HFFc6 (cell line): ENCODE data around the gene FABP6. TPM values are rescaled to one million over a fixed set of nuclear protein-coding genes. Genes with fewer than 3 reads are reported as not detected.

Source experiments
- DNase-seq: peaks from one replicate; pipeline ENCODE4 v3.0.0-alpha.2; 2018
- H3K27ac Mint-ChIP-seq: 2 replicates; pipeline ENCODE4 v1.8.0; 2020; ENCODE audit warnings: mild to moderate bottlenecking, mixed read lengths
- H3K27me3 Mint-ChIP-seq: 2 replicates; pipeline ENCODE4 v1.8.0; 2021; ENCODE audit warnings: mild to moderate bottlenecking, moderate library complexity, mixed read lengths; ENCODE audit not compliant: insufficient read depth
- H3K36me3 Mint-ChIP-seq: 2 replicates; pipeline ENCODE4 v1.8.0; 2021; ENCODE audit warnings: low read depth, mixed read lengths
- H3K4me1 Mint-ChIP-seq: 2 replicates; pipeline ENCODE4 v1.8.0; 2020; ENCODE audit warnings: low read depth, mixed read lengths
- H3K4me3 Mint-ChIP-seq: 2 replicates; pipeline ENCODE4 v1.8.0; 2020; ENCODE audit warnings: mild to moderate bottlenecking, moderate library complexity, mixed read lengths
- H3K9me3 Mint-ChIP-seq: 2 replicates; pipeline ENCODE4 v1.8.0; 2020; ENCODE audit warnings: mild to moderate bottlenecking, mixed read lengths
- CTCF ChIP-seq: fragments of 200-600 bp; sonication (generic); IDR thresholded peaks from 2 replicates; pipeline ENCODE4 v1.5.0; 2021; ENCODE audit warnings: antibody characterized with exemption, mild to moderate bottlenecking
- total RNA-seq, 6 experiments: library from RNA; stranded (reverse); fragmentation: NEBNext Ultra II Directional; extraction: Animal tissue kit (Norgen Biotek cat#: 25700); gene quantifications; 2 replicates in 1 of 6; 3 replicates in 5 of 6; pipeline ENCODE4 v1.2.3, GENCODE V29; 2021

Gene FABP6
- total RNA-seq, 6 experiments from 2014 or later = not detected

GRCh38 chr5:160250826-160251225, 21.5 kb downstream of the FABP6 start:
- Mint-ChIP-seq H3K9me3 (no peaks in the 10 kb centered on the region), H3K4me3 (no peak overlapping the region), H3K36me3 (no peaks in the 10 kb centered on the region), H3K27me3 (peaks cover 18% of the 10 kb centered on the region), H3K4me1 (no peaks in the 10 kb centered on the region), H3K27ac (no peak overlapping the region)
- DNase-seq = no peak
- no peak for TF ChIP-seq CTCF

- Mint-ChIP-seq H3K36me3 (no peaks in the 10 kb centered on the region), H3K27ac (no peak overlapping the region), H3K9me3 (no peaks in the 10 kb centered on the region), H3K4me3 (no peak overlapping the region), H3K4me1 (no peaks in the 10 kb centered on the region), H3K27me3 (peaks cover 17% of the 10 kb centered on the region)
- TF ChIP-seq CTCF = no peak
- no peak for DNase-seq
Measured at GRCh38 chr5:160251406-160252155, 22.3 kb downstream of the FABP6 start.

GRCh38 chr5:160252916-160253315, 23.6 kb downstream of the FABP6 start:
- Mint-ChIP-seq H3K27ac (no peak overlapping the region), H3K4me1 (no peaks in the 10 kb centered on the region), H3K4me3 (no peak overlapping the region), H3K9me3 (no peaks in the 10 kb centered on the region), H3K27me3 (peaks cover 17% of the 10 kb centered on the region), H3K36me3 (no peaks in the 10 kb centered on the region)
- no peak for TF ChIP-seq CTCF
- no peak for DNase-seq

GRCh38 chr5:160253441-160253840, 24.1 kb downstream of the FABP6 start:
- H3K27me3 Mint-ChIP-seq = peaks cover 14% of the 10 kb centered on the region
- no peak overlapping the region for H3K27ac Mint-ChIP-seq
- no peak for DNase-seq

GRCh38 chr5:160254706-160255105, 25.4 kb downstream of the FABP6 start:
- no peak for DNase-seq
- no peak overlapping the region for H3K4me3 Mint-ChIP-seq
- H3K27ac Mint-ChIP-seq = no peak overlapping the region
- no peaks in the 10 kb centered on the region for H3K4me1 Mint-ChIP-seq
- H3K27me3 Mint-ChIP-seq = peaks cover 16% of the 10 kb centered on the region
- no peaks in the 10 kb centered on the region for H3K36me3 Mint-ChIP-seq
- TF ChIP-seq CTCF = no peak
- H3K9me3 Mint-ChIP-seq = no peaks in the 10 kb centered on the region

More at GRCh38 chr5:160253441-160253840, 24.1 kb downstream of the FABP6 start:
- Mint-ChIP-seq H3K36me3 (no peaks in the 10 kb centered on the region), H3K9me3 (no peaks in the 10 kb centered on the region), H3K4me1 (no peaks in the 10 kb centered on the region), H3K4me3 (no peak overlapping the region)
- TF ChIP-seq CTCF = no peak
